Measurements from ENCODE around the gene MSX2. TPM values are rescaled to one million over a fixed set of nuclear protein-coding genes. Genes with fewer than 3 reads are reported as not detected.

The MSX2 gene
- total and polyA plus RNA-seq, 2 of the 8 experiments (the other 6 are each of a cell fraction or from before 2014, with no cell fraction given), result 0.24 to 0.47 TPM

- TF ChIP-seq YY1 (IDR thresholded peaks at IDR 0.05; ENCODE audit: low read depth, low read length), result no peak
- TF ChIP-seq GABPA (IDR thresholded peaks at IDR 0.05; ENCODE audit: borderline replicate concordance, insufficient read depth, low read length), result no peak
- no peak for TF ChIP-seq CBX5 (IDR thresholded peaks at IDR 0.05; ENCODE audit: low read depth, low read length)
- no peak for TF ChIP-seq CTBP2 (IDR thresholded peaks at IDR 0.05; ENCODE audit: borderline replicate concordance, insufficient read depth, insufficient read length, low read length)
- TF ChIP-seq KDM4A (IDR thresholded peaks at IDR 0.05; ENCODE audit: low read depth, low read length, severe bottlenecking), result no peak
These were observed 20.5 kb downstream of the MSX2 start (continued) for GRCh38 chr5:174744896-174745295.
